ENCODE data around the gene CFAP43.
A peak's percentile ranks its signal among the peaks of the same experiment; 100 is the strongest.

The CFAP43 gene, protein sequence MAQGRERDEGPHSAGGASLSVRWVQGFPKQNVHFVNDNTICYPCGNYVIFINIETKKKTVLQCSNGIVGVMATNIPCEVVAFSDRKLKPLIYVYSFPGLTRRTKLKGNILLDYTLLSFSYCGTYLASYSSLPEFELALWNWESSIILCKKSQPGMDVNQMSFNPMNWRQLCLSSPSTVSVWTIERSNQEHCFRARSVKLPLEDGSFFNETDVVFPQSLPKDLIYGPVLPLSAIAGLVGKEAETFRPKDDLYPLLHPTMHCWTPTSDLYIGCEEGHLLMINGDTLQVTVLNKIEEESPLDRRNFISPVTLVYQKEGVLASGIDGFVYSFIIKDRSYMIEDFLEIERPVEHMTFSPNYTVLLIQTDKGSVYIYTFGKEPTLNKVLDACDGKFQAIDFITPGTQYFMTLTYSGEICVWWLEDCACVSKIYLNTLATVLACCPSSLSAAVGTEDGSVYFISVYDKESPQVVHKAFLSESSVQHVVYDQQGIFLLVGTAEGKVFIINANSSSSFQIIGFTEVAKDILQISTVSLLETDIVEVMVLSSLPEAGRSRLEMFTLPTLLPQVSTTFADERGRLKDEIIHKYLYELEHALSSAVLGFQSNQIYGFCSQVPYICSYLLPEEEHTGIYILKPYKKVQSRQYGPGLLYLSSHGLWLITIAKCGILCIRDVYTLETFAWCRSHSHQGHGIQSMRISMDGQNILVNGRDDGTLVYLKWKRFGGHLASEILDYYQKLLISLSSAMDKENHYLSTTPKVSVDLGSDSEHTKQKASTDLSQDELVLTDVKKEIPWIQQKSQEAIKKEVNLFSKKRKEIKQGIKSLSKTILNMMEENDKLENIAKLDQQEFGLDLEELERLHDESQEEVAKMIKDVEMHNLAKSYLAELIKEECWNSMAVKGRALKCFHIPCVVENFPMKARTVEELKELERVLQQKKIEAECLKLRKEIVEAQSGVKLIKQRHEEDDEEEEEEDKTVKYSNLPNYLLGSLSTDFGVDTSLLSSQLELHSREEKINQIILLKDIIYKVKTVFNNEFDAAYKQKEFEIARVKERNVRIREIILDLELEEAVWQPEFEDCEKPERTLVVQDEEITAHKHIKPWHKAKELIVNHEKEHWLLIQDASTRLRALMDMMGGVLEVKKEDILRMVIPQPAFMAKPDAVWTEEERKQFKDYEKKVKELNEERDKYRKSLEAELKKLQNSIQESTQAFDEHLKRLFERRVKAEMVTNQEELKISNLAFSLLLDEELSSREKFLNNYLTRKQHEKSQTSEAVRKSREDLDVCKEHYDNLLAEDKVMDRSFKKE (N-terminal part only)

DNA sequence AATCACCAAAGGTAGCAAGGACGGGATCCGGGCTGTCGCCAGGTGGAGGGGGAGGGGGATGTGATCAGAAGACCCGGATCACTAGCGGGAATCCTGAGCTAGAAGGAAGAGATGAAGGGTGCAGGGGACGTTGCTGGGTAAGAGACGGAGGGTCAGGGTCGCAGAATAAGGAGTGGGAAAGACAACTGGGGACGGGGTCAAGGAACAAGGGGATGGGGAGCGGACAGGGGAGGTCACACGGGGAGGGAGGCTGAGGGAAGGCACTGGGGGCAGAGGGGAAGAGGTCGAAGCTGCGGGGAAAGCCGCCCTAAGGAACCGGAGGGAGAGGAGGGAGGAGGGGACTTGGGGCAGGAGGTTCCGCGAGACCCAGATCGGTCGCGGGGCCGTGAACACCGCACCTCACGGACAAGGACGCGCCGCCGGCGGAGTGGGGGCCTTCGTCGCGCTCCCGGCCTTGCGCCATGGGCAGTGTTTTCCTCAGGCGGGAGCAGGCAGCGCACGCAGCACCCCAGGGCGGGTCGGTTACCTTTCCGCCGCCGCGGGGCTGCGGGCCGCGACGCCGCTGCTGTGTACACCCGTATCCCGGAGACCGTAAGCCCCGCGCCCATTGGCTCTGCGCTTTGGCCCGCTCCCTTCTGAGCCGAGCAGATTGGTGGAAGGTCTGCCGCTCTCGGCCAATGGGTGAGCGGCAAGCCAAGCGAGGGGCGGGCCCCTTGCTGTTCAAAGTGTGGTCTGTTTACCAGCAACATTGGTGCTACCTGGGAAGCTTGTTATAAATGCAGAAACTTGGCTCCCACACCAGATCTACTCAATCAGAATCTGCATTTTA, at the start of gene CFAP43:
CFAP43 (minus strand) TSS at position 581 of the 829 bp plus-strand sequence; CDS start at position 463, 118 bp downstream.
- DNase-seq (ENCODE audit: low spot score): peak; percentile 93

DNA sequence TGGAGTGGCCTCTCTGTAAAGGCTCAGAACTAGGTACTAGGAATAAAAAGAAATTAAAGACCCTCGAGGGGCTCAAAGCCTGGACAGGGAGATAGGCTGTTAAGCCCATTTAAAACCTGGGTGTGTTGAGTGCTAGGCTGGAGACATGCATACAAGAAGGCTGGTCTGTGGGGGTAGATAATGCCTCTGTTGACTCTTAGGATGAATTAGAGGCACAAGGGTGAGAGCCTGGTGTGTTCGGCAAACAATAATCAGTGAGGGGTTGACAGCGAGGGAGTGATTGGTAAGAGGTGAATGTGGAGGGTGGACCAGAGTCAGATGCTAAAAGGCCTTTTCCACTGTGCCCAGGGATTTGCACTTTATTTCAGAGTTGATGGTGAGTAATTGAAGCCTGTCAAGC, 49.5 kb upstream of the CFAP43 start:
- DNase-seq (ENCODE audit: low spot score): no peak

DNA sequence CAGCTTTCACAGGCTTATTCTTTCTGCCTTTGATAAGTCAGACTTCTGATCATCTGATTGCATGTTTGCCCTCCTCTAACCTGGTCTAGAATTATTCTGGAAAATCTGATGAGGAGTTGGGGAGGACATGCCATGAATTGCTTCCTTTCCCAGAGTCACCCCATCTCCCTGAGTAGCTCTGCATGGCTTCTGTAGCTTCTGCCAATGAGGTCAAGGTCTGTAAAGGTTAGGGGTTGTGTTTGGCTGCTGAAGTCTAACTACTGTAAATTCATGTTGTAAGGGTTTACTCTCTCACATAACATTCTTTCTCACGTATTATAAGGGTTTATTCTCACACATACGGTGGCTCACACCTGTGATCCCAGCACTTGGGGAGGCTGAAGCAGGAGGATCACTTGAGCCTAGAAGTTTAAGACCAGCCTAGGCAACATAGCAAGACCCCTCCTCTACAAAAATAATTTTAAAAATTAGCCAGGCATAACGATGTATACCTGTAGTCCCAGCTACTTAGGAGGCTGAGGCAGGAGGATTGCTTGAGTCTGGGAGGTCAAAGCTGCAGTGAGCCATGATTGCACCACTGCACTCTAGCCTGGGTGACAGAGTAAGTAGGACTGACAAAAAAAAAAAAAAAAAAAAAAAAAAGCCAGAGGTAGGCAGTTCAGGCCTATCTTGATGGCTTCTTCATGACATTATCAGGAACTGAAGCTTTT, 47.5 kb upstream of the CFAP43 start:
- DNase-seq (ENCODE audit: low spot score): no peak

DNA sequence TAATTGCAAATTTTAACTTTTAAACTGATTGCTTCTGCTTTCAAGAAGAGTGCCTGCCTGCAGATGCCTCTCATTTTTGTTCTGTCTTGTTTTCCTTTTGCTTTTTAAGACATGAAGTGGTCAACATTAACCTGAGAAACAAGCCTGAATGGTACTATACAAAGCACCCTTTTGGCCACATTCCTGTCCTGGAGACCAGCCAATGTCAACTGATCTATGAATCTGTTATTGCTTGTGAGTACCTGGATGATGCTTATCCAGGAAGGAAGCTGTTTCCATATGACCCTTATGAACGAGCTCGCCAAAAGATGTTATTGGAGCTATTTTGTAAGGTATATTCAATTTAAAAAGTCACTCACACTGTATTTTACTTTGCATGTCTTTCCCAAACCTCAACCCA, 45.6 kb upstream of the CFAP43 start:
- no peak for DNase-seq (ENCODE audit: low spot score)

DNA sequence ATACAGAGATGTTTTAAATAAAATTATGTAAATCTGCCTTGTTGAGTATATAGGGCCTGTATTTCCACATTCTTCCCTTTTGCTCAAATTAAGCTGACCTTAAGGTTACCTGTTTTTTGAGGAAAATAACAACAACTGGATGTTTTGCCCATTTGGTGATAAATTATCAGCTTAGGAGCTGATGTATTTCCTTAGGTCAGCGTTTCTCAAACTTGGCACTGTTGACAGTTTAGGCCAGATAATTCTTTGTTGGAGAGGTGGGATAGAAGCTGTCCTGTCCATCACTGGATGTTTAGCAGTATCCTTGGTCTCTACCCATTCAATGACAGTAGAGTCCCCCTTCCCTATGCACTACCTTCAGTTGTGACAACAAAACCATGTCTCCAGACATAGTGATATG, 44.0 kb upstream of the CFAP43 start:
- no peak for DNase-seq (ENCODE audit: low spot score)

DNA sequence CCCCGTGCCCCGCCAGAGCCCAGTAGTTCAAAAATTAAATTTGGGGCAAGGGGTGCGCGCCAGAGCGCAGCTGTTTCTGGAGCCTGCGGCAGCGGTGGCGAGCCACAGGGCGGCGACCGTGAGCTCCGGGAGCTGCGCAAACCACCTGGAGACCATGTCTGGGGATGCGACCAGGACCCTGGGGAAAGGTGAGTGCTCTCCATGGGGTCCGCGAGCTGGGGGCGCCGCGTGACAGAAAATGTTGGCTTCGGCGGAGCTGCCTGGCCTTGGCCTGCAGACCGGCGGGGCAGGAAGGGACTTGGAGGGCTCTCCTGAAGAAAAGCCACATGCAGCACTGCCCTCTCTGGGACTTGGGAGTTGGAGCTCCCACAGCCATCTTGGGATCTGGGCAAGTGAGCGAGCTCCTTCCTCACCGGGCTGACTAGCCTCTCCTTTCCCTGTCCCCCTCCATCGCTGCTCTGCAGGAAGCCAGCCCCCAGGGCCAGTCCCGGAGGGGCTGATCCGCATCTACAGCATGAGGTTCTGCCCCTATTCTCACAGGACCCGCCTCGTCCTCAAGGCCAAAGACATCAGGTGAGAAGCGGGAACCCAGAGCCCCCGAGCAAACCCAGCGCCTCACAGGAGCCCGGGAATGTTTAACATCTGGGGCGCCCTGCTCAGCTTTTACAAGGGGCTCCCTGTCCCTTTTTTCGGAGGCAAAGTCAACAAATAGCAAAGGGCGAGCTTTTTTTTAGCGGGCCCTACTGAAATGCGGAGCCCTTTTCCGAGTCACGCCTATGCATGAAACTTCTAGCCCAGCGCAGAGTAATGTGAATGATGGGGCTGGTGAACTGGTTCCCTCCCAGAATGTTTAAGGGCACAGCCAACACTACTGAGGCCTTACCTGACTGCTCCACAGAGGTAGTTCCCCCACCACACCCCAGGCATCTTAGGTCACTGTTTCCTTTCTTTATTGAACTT, 42.9 kb upstream of the CFAP43 start:
- no peak for DNase-seq (ENCODE audit: low spot score)

DNA sequence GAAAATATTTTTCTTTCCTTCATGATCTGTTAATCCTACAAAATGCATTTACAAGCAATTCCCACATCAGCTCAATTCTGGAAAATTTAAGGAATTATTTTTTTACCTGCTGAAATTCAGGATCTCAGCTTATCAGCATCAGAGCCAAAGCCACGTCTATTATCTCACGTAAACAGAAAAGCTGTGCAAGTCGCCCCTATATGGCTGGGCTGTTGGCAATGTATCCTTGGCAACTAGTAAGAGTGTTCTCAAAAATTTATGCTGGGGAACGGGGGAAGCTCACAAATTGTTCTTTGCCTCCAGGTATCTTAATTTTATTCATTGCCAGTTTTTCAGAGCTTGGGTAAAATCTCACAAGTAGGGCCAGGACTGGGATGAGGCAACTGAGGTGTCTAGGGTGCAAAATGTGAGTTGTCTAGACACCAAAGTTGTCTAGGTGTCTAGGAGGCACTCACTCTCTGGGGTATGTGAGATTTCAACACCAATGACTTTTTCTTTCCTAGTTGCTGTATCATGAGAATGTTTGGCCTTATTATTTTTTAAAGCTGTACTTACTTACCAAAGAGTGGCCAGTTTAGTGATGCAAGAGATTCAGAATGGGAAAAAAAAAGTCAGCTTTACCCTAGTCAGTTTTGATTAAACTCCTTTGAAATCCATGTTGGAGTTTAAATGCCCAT, 41.9 kb upstream of the CFAP43 start:
- DNase-seq (ENCODE audit: low spot score): no peak

DNA sequence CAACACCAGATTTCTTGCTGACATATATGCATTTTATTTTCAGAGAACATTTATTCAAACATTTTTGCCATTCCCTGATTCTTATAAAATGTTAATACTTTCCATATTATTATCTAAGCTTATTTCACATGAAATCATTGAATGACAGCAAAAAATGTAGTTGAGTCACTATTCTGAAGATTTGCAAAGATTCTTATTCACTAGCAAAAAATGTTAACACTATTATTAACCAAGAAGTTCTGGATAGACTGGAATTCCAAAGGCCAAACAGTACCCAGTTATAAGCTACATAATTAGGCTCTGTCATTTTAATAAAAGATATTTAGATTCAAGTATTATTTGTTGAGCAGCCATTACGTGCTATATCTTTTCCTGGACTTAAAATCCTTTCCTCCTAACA, 41.1 kb upstream of the CFAP43 start:
- DNase-seq (ENCODE audit: low spot score): no peak

DNA sequence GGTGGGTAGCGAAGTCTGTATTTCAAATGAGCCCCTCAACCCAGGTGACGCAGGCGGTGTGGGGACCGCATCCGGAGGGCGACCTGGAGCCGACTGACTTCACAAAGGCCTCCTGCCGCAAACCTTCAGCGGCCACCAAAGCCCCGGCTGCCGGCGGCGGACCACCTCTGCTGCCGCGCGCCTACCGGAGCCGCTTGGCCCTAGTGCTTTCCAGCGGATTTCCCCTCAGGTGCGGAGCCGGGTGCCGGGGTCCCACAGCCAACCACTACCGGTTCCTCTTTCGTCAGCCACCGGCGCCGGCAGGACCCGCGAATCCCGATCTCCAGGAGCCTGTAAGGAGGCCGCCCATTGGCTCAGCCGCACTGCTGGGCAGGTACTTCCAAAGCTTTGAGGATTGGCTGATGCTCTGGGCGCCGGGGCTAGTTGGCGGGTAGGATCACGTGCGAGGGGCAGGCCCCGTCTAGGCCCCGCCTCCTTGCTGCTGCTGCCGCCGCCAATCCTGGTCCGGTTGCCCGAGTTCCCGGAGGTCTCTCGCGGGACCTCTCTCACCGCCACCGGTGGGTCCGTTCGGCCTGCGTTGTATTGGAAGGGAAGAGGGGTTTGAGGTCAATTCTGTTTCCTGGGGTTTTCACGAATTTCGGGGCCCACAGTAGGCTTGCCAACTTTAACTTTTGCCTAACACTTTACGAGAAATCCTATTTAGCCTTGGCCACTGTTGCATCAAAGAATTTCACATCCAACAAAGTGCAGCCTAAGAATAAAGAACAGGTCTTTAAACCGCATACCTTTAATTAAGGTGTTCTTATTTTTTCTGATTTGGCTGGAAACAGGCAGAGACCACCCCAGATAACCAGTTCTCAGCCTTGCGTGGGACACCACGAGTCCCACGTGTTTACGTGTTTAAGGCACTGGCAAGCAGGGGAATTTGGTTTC, 36.8 kb upstream of the CFAP43 start, which contains the start of gene GSTO2:
GSTO2 (plus strand) TSS at position 472 of the 933 bp plus-strand sequence. CDS start 5,732 bp downstream, outside the sequence.
- DNase-seq (ENCODE audit: low spot score): peak; percentile 98

DNA sequence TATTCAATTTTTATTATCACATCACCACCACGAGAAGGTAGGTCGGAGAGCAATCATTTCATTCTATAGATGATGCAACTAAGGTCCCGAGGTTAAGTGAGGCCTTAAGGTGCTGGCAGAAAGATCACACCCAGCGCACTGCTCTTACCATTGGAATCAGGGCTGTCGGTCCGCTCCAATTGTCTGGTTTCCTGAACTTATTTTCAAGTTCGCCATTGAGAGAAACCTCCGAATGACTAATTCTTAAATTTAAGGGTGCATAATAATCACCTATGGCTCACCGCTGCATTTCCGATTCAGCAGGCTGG, 36.2 kb upstream of the CFAP43 start:
- DNase-seq (ENCODE audit: low spot score): no peak

DNA sequence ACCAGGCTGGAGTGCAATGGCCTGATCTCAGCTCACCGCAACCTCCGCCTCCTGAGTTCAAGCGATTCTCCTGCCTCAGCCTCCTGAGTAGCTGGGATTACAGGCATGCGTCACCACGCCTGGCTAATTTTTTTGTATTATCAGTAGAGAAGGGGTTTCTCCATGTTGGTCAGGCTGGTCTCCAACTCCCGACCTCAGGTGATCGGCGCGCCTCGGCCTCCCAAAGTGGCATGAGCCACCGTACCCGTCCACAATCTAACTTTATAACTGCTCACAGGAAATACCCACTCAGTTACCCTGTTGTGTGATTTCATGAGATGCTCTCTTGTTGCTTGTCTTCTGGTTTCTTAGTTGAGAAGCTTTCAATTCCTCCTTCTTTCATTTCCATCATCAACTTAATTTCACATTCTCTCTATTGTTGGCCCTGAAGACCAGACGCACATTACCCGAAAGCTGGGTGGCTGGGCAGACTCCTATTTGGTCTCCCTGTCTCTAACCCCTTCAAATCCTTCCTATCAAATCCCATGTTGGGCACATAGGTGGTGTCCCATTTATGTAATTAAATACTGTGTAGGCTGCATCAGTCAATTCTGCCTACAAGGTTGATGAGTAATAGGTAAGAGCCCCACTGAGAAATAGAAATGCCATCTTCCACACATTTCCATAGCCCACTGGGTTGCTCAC, 35.7 kb upstream of the CFAP43 start:
- no peak for DNase-seq (ENCODE audit: low spot score)

DNA sequence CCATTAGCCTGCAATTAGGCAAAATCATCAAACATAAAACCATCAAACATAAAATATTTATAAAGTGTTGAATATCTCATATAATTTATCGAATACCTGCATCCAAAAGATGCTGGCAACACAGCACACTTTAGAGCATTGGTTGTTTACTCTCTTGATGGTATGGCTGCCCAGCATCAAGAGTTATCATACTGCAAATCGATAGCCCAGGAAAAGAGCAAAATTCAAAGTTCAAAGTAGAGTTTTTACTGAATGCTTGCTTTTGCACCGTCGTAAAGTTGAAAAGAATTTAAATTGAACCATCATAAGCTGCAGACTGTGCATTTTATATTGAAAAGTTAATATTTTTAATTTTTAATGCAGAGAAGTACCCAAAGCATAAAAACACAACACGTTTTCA, 32.6 kb upstream of the CFAP43 start:
- no peak for DNase-seq (ENCODE audit: low spot score)

DNA sequence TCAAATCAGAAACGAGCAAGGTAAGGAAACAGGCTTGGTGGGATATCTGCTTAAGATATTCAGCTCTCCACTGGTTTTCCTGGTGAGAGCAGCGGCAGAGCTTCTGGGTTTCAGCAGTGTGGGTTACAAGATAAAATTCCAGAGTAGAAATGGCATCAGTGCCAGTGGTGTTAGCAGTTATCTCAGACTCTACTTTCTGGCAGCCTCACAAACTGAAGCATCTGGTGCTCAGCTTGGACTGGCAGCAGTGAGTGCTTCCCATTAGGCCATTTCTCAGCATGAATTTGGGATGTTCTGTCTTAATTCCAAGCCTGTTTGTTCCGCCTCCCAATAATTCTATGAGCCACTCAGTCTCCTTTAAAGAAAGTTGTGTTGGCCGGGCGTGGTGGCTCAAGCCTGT, 29.9 kb upstream of the CFAP43 start:
- no peak for DNase-seq (ENCODE audit: low spot score)

DNA sequence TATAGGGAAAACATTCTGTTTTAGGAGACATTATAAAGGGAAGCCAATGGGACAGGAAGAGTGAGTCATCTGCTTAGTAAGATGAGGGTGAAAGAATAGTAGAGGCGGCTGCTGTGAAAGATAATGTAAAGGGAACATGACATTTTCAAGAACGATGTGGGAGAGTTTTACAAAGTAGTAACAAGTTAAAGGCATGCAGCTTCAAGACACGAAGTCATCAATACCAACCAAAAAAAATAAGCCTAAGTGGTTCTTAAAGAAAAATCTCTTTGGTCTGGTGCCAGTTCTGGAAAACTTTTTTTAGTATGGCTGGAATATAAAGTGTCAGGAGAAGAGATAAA, 28.6 kb upstream of the CFAP43 start:
- DNase-seq (ENCODE audit: low spot score): no peak

DNA sequence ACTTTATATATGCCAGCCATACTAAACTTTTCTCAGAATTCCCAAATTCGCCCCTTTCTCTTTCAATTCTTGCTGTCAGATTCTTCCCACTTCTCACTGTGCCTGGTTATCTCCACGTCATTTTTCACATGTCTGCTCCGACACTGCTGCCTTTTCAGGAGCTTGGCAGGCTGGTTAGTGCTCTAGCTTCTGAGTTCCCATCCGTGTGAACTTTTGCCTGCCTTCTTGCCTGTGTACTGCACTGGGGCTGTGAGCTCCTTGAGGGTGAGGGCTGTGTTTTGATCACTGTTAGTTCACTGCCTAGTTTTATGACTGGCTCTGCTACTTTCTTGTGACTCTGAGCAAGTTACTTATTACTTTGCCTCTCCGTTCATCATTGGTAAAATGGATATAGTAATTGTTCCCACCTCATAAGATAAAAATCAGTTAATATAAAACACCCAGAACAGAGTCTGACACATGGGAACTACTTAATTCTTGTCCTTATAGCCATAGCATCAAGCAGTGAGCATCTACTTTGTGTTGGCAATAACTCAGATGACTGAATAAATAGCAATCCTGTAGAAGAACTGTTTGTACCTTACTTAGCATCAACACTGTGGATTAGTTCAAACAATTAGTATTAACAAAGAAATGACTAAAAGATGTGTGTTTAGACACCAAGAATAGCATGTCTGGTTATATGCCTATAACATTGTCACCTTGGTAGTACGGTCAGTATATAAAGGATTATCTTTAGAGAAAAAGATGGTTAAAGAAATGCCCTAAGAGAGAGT, 28.0 kb upstream of the CFAP43 start:
- no peak for DNase-seq (ENCODE audit: low spot score)

DNA sequence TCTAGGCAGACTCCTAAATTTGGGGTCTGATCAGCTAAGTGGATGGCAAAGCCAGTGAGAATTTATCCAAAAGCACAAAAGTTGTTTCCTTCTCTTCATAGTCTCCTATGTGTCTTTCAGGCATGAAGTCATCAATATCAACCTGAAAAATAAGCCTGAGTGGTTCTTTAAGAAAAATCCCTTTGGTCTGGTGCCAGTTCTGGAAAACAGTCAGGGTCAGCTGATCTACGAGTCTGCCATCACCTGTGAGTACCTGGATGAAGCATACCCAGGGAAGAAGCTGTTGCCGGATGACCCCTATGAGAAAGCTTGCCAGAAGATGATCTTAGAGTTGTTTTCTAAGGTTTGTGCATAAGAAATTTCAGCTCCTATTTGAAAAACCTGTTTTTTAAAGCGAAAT, 27.3 kb upstream of the CFAP43 start:
- no peak for DNase-seq (ENCODE audit: low spot score)

DNA sequence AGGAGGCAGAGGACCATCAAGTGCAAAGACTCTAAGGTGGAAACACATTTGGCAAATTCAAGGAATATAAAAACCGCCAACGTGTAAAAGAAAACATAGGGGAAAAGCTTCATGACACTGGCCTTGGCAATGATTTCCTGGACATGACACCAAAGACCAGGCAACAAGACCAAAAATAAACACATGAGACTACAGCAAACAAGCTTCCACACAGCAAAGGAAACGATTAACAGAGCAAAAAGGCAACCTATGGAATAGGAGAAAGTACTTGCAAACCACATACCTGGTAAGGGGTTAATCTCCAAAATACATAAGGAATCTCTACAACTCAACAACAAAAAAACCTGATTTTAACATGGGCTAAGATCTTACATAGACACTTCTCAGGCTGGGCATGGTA, 26.0 kb upstream of the CFAP43 start:
- no peak for DNase-seq (ENCODE audit: low spot score)
